K562 (cell line): ENCODE results near the gene ITGA2B. TPM values are rescaled to one million over a fixed set of nuclear protein-coding genes. Genes with fewer than 3 reads are reported as not detected.

ENCODE experiments used
- ATAC-seq: fragments of 200-7000 bp; cut with Tn5 transposase; 3 replicates; pipeline ENCODE4 v1.9.1; 2020; ENCODE audit warnings: moderate library complexity
- BruUV-seq: library from RNA; stranded (reverse); fragments of 400-500 nt; replicated peaks from 2 replicates; lab custom pipeline; 2021; lab: Mats Ljungman, UMichigan
- CTCF ChIA-PET: fragments of 300-600 bp; formaldehyde crosslinking; extraction: SDS; loops from one replicate; lab custom pipeline; 2021; ENCODE audit warnings: low intra/inter-chr PET ratio; lab: Yijun Ruan, JAX
- POLR2A ChIA-PET: fragments of 300-600, 350-650 bp; sonication (Branson Sonifier 250); formaldehyde crosslinking; extraction: SDS; loops from one replicate; lab custom pipeline; 2021; ENCODE audit warnings: antibody characterized with exemption, inconsistent platforms; lab: Yijun Ruan, JAX
- DNase-seq, 4 experiments: peaks; one replicate each; pipeline versions ENCODE4 v3.0.0 to v3.0.0-alpha.2; 2011 to 2018; ENCODE audit warnings: low spot score in 3 of 4, mixed read lengths in 3 of 4; ENCODE audit errors: extremely low read depth in 1 of 4
- FAIRE-seq: peaks from 2 replicates; lab custom pipeline; 2011; peaks lifted over from hg19 to GRCh38; lab: Jason Lieb, UNC
- H2AFZ ChIP-seq: 2 replicates; pipeline ENCODE4 v1.6.0; 2011; ENCODE audit warnings: low read depth, low read length, control low read depth, inconsistent platforms
- H3K27ac ChIP-seq: fragments of 200-600 bp; 3 replicates; pipeline ENCODE4 v1.8.0; 2011; ENCODE audit warnings: low read depth, mild to moderate bottlenecking, control low read depth, inconsistent platforms, low read length, moderate library complexity, mixed read lengths; ENCODE audit errors: extremely low read depth
- H3K27me3 ChIP-seq, 2 experiments: fragments of 300-600 bp in 1 of 2; 2 replicates in 1 of 2; 3 replicates in 1 of 2; pipeline versions ENCODE4 v1.6.0 to v1.8.0; 2011; ENCODE audit warnings: inconsistent platforms in 2 of 2, low read length in 2 of 2, mild to moderate bottlenecking in 1 of 2, mixed read lengths in 1 of 2, moderate library complexity in 1 of 2; ENCODE audit not compliant: control insufficient read depth in 2 of 2, insufficient read depth in 2 of 2
- H3K36me3 ChIP-seq: fragments of 300-600 bp; 3 replicates; pipeline ENCODE4 v1.8.0; 2011; ENCODE audit warnings: mild to moderate bottlenecking, low read length, inconsistent platforms; ENCODE audit not compliant: control insufficient read depth, insufficient read depth
- H3K4me1 ChIP-seq, 2 experiments: fragments of 200-600 bp in 1 of 2; replicated peaks in 1 of 2; 2 replicates in 1 of 2; 3 replicates in 1 of 2; pipeline versions ENCODE4 v1.5.1 to v1.8.0; 2011; ENCODE audit warnings: inconsistent platforms in 2 of 2, low read length in 2 of 2, mild to moderate bottlenecking in 1 of 2, mixed read lengths in 1 of 2, moderate library complexity in 1 of 2; ENCODE audit not compliant: control insufficient read depth in 2 of 2, insufficient read depth in 2 of 2
- H3K4me2 ChIP-seq: 2 replicates; pipeline ENCODE4 v1.6.1; 2011; ENCODE audit warnings: low read length, control low read depth, inconsistent platforms, mixed read lengths; ENCODE audit not compliant: insufficient read depth
- H3K4me3 ChIP-seq: fragments of 200-600 bp; sonication (generic), shearing (Covaris generic); 2 replicates; pipeline ENCODE4 v1.5.1; 2016; ENCODE audit warnings: control low read depth, inconsistent platforms
- H3K79me2 ChIP-seq: fragments of 200-600 bp; 3 replicates; pipeline ENCODE4 v1.8.0; 2011; ENCODE audit warnings: low read length, inconsistent platforms; ENCODE audit not compliant: control insufficient read depth, insufficient read depth
- H3K9ac ChIP-seq, 2 experiments: 2 replicates each; pipeline versions ENCODE4 v1.6.0 to v1.6.1; 2011; ENCODE audit warnings: low read depth in 2 of 2, low read length in 2 of 2, control low read depth in 1 of 2, inconsistent platforms in 1 of 2, mild to moderate bottlenecking in 1 of 2, mixed read lengths in 1 of 2; ENCODE audit not compliant: insufficient read depth in 1 of 2
- H3K9me1 ChIP-seq: one replicate; pipeline ENCODE4 v1.6.0; 2011; ENCODE audit warnings: inconsistent platforms, mild to moderate bottlenecking, low read length, moderate library complexity; ENCODE audit not compliant: control insufficient read depth, insufficient read depth
- H3K9me3 ChIP-seq: replicated peaks from 2 replicates; pipeline ENCODE4 v1.5.1; 2011; ENCODE audit warnings: low read depth, low read length, inconsistent platforms; ENCODE audit not compliant: control insufficient read depth, insufficient read depth
- H4K20me1 ChIP-seq: replicated peaks from 2 replicates; pipeline ENCODE4 v1.6.1; 2011; ENCODE audit warnings: low read length, inconsistent platforms, mixed read lengths; ENCODE audit not compliant: control insufficient read depth, insufficient read depth
- FOS ChIP-seq: IDR thresholded peaks from 3 replicates; pipeline ENCODE4 v1.6.1; 2011; ENCODE audit not compliant: insufficient read length; ENCODE audit errors: extremely low read depth
- FOXA1 ChIP-seq: fragments of 450-650 bp; IDR thresholded peaks from 2 replicates; pipeline ENCODE4 v1.6.1; 2016; ENCODE audit warnings: mild to moderate bottlenecking, borderline replicate concordance
- FOXO4 ChIP-seq: fragments of 450-650 bp; formaldehyde crosslinking; IDR thresholded peaks from 2 replicates; pipeline ENCODE4 v1.4.0; 2020; ENCODE audit warnings: mild to moderate bottlenecking, moderate library complexity
- FOXP1 ChIP-seq: sonication (generic); formaldehyde crosslinking; IDR thresholded peaks from 2 replicates; pipeline ENCODE4 v1.8.0; 2022; ENCODE audit warnings: mild to moderate bottlenecking, missing genetic modification reagents
- GABPB1 ChIP-seq: sonication (generic); formaldehyde crosslinking; IDR thresholded peaks from 2 replicates; pipeline ENCODE4 v1.8.0; 2022; ENCODE audit warnings: mild to moderate bottlenecking, missing genetic modification reagents
- HOMEZ ChIP-seq: fragments of 250-450 bp; sonication (Bioruptor Pico); IDR thresholded peaks from 2 replicates; pipeline ENCODE4 v1.4.0; 2020; ENCODE audit warnings: mild to moderate bottlenecking, moderate library complexity
- KLF1 ChIP-seq: fragments of 450-650 bp; IDR thresholded peaks from 2 replicates; pipeline ENCODE4 v1.6.1; 2016; ENCODE audit warnings: missing genetic modification characterization, missing compliant biosample characterization
- NCOA1 ChIP-seq: fragments of 450-650 bp; IDR thresholded peaks from 2 replicates; pipeline ENCODE4 v1.6.1; 2016; ENCODE audit warnings: low read depth
- NKRF ChIP-seq: fragments of 450-650 bp; IDR thresholded peaks from 2 replicates; pipeline ENCODE4 v1.6.1; 2016; ENCODE audit warnings: borderline replicate concordance
- SRSF9 ChIP-seq: fragments of 200-400 bp; formaldehyde crosslinking; IDR thresholded peaks from 2 replicates; pipeline ENCODE4 v1.6.1; 2017; ENCODE audit warnings: low read depth, low read length, borderline replicate concordance
- TSHZ1 ChIP-seq: fragments of 250-450 bp; sonication (Bioruptor Pico); IDR thresholded peaks from 2 replicates; pipeline ENCODE4 v1.4.0; 2020; ENCODE audit warnings: mild to moderate bottlenecking, moderate library complexity
- ZNF41 ChIP-seq: fragments of 250-450 bp; sonication (Bioruptor Pico); conservative IDR thresholded peaks from 2 replicates; pipeline ENCODE4 v1.4.0; 2020; ENCODE audit warnings: mild to moderate bottlenecking
- ZNF707 ChIP-seq: fragments of 250-450 bp; sonication (Bioruptor Pico); conservative IDR thresholded peaks from 2 replicates; pipeline ENCODE4 v1.8.0; 2022; ENCODE audit warnings: inconsistent platforms, mild to moderate bottlenecking, moderate library complexity
- WGBS: fragments of 100-300 bp; shearing (Covaris generic); methylation state at CpG from one replicate; pipeline ENCODE4 v1.1.6; 2016; ENCODE audit warnings: low coverage, mixed read lengths; ENCODE audit not compliant: insufficient coverage; ENCODE audit errors: missing lambda C conversion rate; 5-methylcytosine and 5-hydroxymethylcytosine counted together
- in situ Hi-C: fragments of 300-500 bp; cut with MboI; formaldehyde crosslinking; loops from 4 replicates; pipeline ENCODE4 v1.15.0; 2018; ENCODE audit warnings: inconsistent platforms, mixed read lengths
- intact Hi-C: fragments of 100-400 bp; cut with micrococcal nuclease; formaldehyde crosslinking; loops from 2 replicates; pipeline ENCODE4 v1.14.2; 2022
- polyA plus RNA-seq, 8 experiments: library from polyadenylated mRNA; depleted of rRNA in 4 of 8; stranded (reverse) in 5 of 8; unstranded in 3 of 8; fragments of >200 nt; fragmentation: Nextera tagmentation in 2 of 8; fragmentation: Illumina TruSeq in 1 of 8; extraction: Ambion mirVana in 2 of 8; extraction: Trizol in 1 of 8; gene quantifications; 2 replicates each; pipeline versions ENCODE4 v1.2.1 to v1.2.3, GENCODE V29; 2011 to 2014; ENCODE audit warnings: inconsistent platforms in 1 of 8, missing spikeins in 1 of 8
- total RNA-seq, 7 experiments: library from RNA; depleted of rRNA in 6 of 7; stranded (reverse); fragments of >200 nt in 6 of 7; fragmentation: Illumina TruSeq in 2 of 7; extraction: Trizol in 2 of 7; gene quantifications; 2 replicates each; pipeline versions ENCODE4 v1.2.1 to v1.2.3, GENCODE V29; 2011 to 2021; ENCODE audit warnings: low replicate concordance in 1 of 7

The ITGA2B gene
- total and polyA plus RNA-seq, 9 of the 15 experiments (the other 6 are each of a cell fraction or from before 2014, with no cell fraction given): 1.1 to 26.4 (median 5.6) TPM

- TF ChIP-seq FOXO4 (CRISPR knock-in tag): no peak
- TF ChIP-seq GABPB1: no peak
- TF ChIP-seq ZNF707 (CRISPR knock-in tag): no peak
- no peak for TF ChIP-seq ZNF41 (CRISPR knock-in tag)
- no peak for TF ChIP-seq FOXA1
- TF ChIP-seq, all 486 proteins: peak for 0
Observed at GRCh38 chr17:44334315-44334714, 55.1 kb downstream of the ITGA2B start (continued).

- no TSS peak for BruUV-seq
- 23% methylated on average over 4 of the region's 5 CpGs for WGBS
- FAIRE-seq: no peak
- ATAC-seq: no peak
- no peak overlapping the region for H3K27ac ChIP-seq
- H2AFZ ChIP-seq: no peak overlapping the region
- POLR2A ChIA-PET: interaction anchor here (0.8 to 1.1 kb wide), 5 partner anchors 9 to 126 kb away, joined by 3 to 6 read pairs (median 3); partner anchors contain the start of gene GRN
- no peak overlapping the region for H3K9ac ChIP-seq
- no peaks in the 10 kb centered on the region for H3K9me1 ChIP-seq
- H3K4me1 ChIP-seq: peaks cover 7 to 9% of the 10 kb centered on the region in 2 experiments; a peak in 4 of 5 replicates
- CTCF ChIA-PET: interaction anchor here (0.9 kb wide), 1 partner anchor 123 kb away, joined by 7 read pairs; no protein-coding TSS in a partner anchor
- no peaks in the 10 kb centered on the region for H3K36me3 ChIP-seq
- H3K79me2 ChIP-seq: no peaks in the 10 kb centered on the region
- in situ Hi-C loops: loop anchor here (25.0 kb wide), 1 partner anchor 396 kb away; the partner anchor contains the start of gene PPY
- no peaks in the 10 kb centered on the region for H3K9me3 ChIP-seq
- DNase-seq: no peak
- no peak overlapping the region for H3K4me2 ChIP-seq
- H3K4me3 ChIP-seq: no peak overlapping the region
- H4K20me1 ChIP-seq: no peaks in the 10 kb centered on the region
- intact Hi-C loops: no loop called here
- H3K27me3 ChIP-seq: no peaks in the 10 kb centered on the region
- TF ChIP-seq FOXP1 (CRISPR knock-in tag): no peak
- no peak for TF ChIP-seq HOMEZ (CRISPR knock-in tag)
- no peak for TF ChIP-seq TSHZ1 (CRISPR knock-in tag)
- no peak for TF ChIP-seq SRSF9
- TF ChIP-seq FOS: no peak
- no peak for TF ChIP-seq KLF1 (tag)
- TF ChIP-seq NCOA1: no peak
- no peak for TF ChIP-seq NKRF
Observed at GRCh38 chr17:44333371-44333770, 56.1 kb downstream of the ITGA2B start.
